Measurements from ENCODE around the gene IFFO2. TPM values are rescaled to one million over a fixed set of nuclear protein-coding genes. Genes with fewer than 3 reads are reported as not detected.

The IFFO2 gene
- total and polyA plus RNA-seq, 4 donors: 0.88 to 7.4 (median 3.0) TPM

GRCh38 chr1:18981242-18981641 lies 24.8 kb upstream of the IFFO2 start:
- Histone ChIP-seq H3K4me1 (ENCODE audit: control insufficient read depth in 4 of 4, insufficient read depth in 4 of 4, low read length in 3 of 4) (no peaks in the 10 kb centered on the region), H3K9ac (ENCODE audit: low read depth in 1 of 2, low read length in 2 of 2) (no peak overlapping the region), H3K9me3 (ENCODE audit: control insufficient read depth in 4 of 4, low read length in 3 of 4) (no peaks in the 10 kb centered on the region), H3K27me3 (ENCODE audit: control insufficient read depth in 4 of 4, insufficient read depth in 4 of 4, low read length in 3 of 4) (no peaks in the 10 kb centered on the region), H3K27ac (ENCODE audit: low read depth in 1 of 2, low read length in 2 of 2) (no peak overlapping the region), H3K4me3 (ENCODE audit: low read depth in 1 of 3, low read length in 3 of 3) (no peak overlapping the region), H3K36me3 (ENCODE audit: control insufficient read depth in 4 of 4, insufficient read depth in 3 of 4, low read depth in 1 of 4, low read length in 3 of 4) (no peaks in the 10 kb centered on the region)
- WGBS: 94% methylated on average over 2 of the region's 2 CpGs
- TF ChIP-seq CTCF (IDR thresholded peaks at IDR 0.05; ENCODE audit: low read depth, low read length, missing input control): no peak
- no peak for TF ChIP-seq EGR1 (IDR thresholded peaks at IDR 0.05; ENCODE audit: low read depth in 2 of 2)
- TF ChIP-seq FOXA2 (IDR thresholded peaks at IDR 0.05): no peak
- TF ChIP-seq GABPA (IDR thresholded peaks at IDR 0.05 in 1 of 2, conservative IDR thresholded peaks at IDR 0.05 in 1 of 2): no peak
- TF ChIP-seq RXRA (IDR thresholded peaks at IDR 0.05): no peak
- no peak for TF ChIP-seq HNF4A (conservative IDR thresholded peaks at IDR 0.05)
- TF ChIP-seq SP1 (IDR thresholded peaks at IDR 0.05): no peak
- TF ChIP-seq, protein P1, sequence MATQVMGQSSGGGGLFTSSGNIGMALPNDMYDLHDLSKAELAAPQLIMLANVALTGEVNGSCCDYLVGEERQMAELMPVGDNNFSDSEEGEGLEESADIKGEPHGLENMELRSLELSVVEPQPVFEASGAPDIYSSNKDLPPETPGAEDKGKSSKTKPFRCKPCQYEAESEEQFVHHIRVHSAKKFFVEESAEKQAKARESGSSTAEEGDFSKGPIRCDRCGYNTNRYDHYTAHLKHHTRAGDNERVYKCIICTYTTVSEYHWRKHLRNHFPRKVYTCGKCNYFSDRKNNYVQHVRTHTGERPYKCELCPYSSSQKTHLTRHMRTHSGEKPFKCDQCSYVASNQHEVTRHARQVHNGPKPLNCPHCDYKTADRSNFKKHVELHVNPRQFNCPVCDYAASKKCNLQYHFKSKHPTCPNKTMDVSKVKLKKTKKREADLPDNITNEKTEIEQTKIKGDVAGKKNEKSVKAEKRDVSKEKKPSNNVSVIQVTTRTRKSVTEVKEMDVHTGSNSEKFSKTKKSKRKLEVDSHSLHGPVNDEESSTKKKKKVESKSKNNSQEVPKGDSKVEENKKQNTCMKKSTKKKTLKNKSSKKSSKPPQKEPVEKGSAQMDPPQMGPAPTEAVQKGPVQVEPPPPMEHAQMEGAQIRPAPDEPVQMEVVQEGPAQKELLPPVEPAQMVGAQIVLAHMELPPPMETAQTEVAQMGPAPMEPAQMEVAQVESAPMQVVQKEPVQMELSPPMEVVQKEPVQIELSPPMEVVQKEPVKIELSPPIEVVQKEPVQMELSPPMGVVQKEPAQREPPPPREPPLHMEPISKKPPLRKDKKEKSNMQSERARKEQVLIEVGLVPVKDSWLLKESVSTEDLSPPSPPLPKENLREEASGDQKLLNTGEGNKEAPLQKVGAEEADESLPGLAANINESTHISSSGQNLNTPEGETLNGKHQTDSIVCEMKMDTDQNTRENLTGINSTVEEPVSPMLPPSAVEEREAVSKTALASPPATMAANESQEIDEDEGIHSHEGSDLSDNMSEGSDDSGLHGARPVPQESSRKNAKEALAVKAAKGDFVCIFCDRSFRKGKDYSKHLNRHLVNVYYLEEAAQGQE (IDR thresholded peaks at IDR 0.05): no peak
- TF ChIP-seq FOXA1 (IDR thresholded peaks at IDR 0.05): no peak
- TF ChIP-seq MAX (IDR thresholded peaks at IDR 0.05): no peak
- no peak for TF ChIP-seq JUND (IDR thresholded peaks at IDR 0.05)
- no peak for DNase-seq (ENCODE audit: low spot score)

DNA sequence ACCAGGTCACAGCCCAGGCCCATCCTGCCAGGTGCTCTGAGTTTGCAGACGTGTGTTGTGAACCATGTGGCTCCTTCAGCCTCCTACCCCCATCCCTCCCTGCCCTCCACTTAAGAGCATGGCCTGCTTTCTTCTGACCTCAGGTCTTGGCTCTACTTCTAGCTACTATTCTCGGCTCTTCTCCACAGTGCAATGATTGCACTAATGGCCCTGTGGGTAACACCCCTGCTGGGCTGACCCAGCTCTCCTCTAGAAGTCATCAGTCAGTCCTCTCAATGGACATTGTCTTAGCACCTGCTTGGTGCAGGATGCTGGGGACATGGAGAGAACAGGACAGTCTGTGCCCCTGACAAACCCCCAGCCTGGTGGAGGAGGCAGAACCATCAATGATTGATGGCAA lies 22.2 kb upstream of the IFFO2 start:
- no peak for DNase-seq (ENCODE audit: low spot score)
- no peak for TF ChIP-seq EGR1 (IDR thresholded peaks at IDR 0.05; ENCODE audit: low read depth in 2 of 2)
- TF ChIP-seq HNF4G (IDR thresholded peaks at IDR 0.05): no peak
- no peak for TF ChIP-seq YY1 (IDR thresholded peaks at IDR 0.05)
- TF ChIP-seq GABPA (IDR thresholded peaks at IDR 0.05 in 1 of 2, conservative IDR thresholded peaks at IDR 0.05 in 1 of 2): no peak
- TF ChIP-seq SP1 (IDR thresholded peaks at IDR 0.05): no peak
- TF ChIP-seq RXRA (IDR thresholded peaks at IDR 0.05): no peak
- TF ChIP-seq FOXA1 (IDR thresholded peaks at IDR 0.05): no peak
- TF ChIP-seq NR2F2 (IDR thresholded peaks at IDR 0.05): no peak
- no peak for TF ChIP-seq CTCF (IDR thresholded peaks at IDR 0.05; ENCODE audit: low read depth, low read length, missing input control)
- TF ChIP-seq HNF4A (conservative IDR thresholded peaks at IDR 0.05): no peak
- TF ChIP-seq JUND (IDR thresholded peaks at IDR 0.05): no peak
- Histone ChIP-seq H3K4me1 (ENCODE audit: control insufficient read depth in 4 of 4, insufficient read depth in 4 of 4, low read length in 3 of 4) (no peaks in the 10 kb centered on the region), H3K4me3 (ENCODE audit: low read depth in 1 of 3, low read length in 3 of 3) (no peak overlapping the region), H3K9me3 (ENCODE audit: control insufficient read depth in 4 of 4, low read length in 3 of 4) (no peaks in the 10 kb centered on the region), H3K36me3 (ENCODE audit: control insufficient read depth in 4 of 4, insufficient read depth in 3 of 4, low read depth in 1 of 4, low read length in 3 of 4) (no peaks in the 10 kb centered on the region), H3K27me3 (ENCODE audit: control insufficient read depth in 4 of 4, insufficient read depth in 4 of 4, low read length in 3 of 4) (no peaks in the 10 kb centered on the region), H3K9ac (ENCODE audit: low read depth in 1 of 2, low read length in 2 of 2) (no peak overlapping the region), H3K27ac (ENCODE audit: low read depth in 1 of 2, low read length in 2 of 2) (no peak overlapping the region)
- 84% methylated on average over 2 of the region's 2 CpGs for WGBS

All from liver (tissue), 9 donors.